ENCODE results near the gene CARMIL1.

GRCh38 chr6:25359891-25360290, 80.7 kb downstream of the CARMIL1 start:
- TF ChIP-seq CTCF (IDR thresholded peaks at IDR 0.05) (no peak), POLR2A (IDR thresholded peaks at IDR 0.05) (no peak)
